GM21367 (cell line): Measurements from ENCODE around the gene BOD1L1.
A peak's percentile ranks its signal among the peaks of the same experiment; 100 is the strongest.

Source experiments
- ATAC-seq: cut with Tn5 transposase; IDR thresholded peaks from one replicate; pipeline ENCODE4 v1.9.1; 2021; ENCODE audit not compliant: unreplicated experiment

BOD1L1 gene

DNA sequence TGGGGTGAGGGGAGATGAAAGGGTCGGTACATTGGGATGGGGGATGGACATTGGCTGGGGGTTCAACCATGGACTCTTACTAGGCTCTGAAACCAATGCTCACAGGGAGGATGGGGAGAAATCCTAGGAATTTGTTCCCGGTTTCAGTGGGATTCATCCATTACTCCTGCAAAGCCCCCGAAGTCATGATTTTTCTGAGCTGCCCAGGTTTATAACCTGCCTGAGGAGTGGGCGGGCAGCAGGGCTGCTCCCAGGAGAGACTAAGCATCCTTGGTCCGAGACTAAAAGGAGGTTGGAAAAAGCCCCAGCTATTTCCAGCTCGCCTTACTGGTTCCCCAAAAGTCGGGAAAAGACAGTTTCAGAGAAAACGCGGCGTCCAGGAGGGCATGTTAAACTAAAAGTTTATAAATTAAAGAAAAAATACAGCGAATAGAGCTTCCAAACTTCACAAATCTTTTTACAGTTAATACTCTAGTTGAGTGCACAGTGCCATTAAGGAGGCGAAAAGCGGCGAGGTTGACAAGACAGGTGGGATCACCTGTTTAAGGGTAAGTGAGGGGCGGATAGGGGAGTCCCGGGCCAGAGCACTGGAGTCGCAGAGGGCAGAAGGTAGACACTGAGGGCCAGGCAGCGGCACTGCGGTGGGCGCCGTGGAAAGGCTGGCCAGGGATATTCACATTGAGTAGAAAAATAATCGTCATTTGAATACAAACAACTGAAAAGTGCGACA, 86.9 kb downstream of the BOD1L1 start:
- ATAC-seq, result no peak

DNA sequence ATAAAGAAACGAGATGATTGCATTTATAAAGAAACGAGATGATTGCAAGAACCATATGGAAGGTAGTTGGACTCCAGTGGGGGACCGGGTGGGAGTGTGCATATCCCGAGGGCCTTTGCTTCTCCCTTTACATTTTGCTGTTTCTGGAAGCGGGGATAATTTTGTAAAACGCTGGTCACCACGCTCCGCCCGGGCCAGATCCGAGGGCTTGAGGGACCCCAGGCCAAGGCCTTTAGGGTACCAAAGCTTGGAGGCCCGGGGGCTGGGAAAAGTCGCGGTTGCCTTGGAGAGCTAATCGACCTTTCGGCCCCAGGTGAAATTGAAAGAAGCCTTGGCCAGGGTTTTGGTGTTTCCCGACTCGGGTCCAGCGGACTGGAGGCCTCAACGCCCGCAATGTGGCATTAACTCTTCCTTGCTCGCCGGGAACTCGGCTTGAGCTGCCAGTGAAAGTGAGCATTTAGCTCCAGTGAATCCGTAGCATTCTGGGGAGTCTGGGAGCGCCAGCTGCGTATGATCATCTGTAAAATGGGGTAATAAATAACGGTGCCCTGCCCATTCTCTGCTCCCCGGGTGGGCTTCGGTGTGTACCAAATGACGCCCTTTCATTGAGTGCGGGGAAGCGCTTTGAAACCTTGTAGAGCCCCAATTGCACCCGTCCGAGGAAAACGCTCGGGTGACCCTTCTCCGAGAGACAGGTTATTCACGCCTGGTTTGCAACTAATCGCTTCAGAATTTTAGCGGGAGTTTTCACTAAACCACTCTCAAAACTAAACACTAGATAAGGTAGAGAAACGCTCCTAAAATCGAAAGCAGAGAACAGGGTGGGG, 87.7 kb downstream of the BOD1L1 start:
- no peak for ATAC-seq

DNA sequence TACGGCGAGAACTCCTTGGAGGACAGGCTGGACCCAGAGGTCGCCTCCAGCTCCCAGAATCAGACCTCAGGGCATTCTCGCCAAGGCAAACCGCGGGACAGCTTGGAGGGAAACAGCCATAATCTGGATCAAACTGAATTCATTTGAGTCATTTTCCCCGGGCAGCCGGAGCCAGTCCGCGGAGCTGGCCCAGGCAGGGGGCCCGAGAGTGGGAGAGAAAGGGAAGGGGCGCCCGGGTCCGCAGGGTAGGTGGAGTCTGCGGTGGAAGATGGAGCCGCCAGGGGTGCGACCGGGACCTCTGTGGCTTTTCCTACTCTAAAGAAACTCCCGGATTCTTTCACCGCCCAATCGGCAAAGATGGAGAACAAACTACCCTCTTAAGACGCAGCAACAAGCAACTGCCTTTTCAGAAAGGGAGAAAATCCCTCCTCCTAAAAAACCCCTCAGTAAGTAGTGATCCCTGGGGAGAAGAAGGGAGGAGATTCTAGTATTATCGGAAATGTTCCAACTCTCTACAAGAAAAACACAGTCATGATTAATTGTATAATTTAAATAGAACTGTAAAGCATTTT, 88.4 kb downstream of the BOD1L1 start:
- no peak for ATAC-seq

DNA sequence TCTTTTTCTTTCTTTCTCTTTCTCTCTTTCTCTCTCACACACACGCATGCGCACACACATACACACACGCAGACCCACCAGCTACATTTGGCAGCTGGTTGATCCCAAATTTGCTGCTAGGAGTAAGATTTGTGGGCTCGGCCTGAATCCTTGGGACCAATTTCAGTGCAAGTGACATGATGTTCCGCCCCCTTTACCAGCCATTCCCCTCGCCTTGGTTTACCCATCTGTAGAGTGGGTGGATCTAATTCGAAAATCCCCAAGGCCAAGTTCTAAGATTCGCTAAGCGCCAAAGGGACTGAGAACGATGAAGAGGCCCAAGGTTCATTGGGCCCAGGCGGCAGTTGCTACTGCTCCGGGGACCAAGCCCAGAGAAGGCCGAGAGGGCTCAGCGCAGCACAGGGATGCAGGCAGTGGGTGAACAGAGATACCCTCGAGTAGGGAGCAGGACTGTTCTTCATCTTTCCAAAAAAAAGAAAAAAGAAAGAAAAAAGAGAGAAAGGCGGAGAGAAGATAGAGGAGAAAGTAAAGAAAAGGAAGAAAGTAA, 89.0 kb downstream of the BOD1L1 start:
- no peak for ATAC-seq

GRCh38 chr4:13537832-13538177, 89.7 kb downstream of the BOD1L1 start:
- no peak for ATAC-seq

DNA sequence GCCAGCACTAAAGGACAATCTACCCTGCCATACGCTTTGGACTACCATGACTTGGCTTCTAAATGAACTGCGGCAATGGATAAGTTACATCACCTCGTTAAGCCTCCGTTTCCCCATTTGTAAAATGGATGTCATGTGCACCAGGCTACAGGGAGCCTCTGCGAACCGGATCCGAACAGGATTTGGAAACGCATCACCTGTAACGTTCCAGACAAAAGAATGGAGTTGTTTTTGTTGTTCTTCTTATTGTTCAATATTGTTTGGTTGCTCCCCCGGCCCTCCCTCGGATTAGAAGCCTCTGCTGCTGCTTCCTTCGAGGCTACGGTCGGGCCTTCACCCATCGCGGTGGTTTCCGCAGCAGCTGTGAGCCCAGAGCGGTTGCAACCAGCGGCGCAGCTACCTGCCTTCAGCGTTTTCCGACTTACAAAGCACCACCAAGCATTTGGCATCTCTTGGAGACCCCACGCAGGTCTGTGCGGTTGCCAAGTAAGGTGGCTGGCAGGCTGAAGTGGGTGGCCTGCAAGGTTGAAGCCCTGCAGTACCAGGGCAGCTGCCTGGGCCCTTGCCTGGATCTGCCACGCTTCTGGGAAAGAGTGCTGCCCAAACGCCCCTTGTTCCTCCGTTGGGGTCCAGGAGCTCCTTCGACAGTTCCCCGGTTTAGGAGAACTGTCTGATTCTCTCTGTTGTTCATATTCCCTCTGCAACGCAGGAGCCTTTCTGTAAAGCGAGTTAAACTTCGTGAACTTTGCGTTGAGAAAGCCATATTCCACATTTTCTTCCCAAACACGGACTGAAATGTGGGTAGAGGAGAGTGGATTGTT, 90.3 kb downstream of the BOD1L1 start:
- no peak for ATAC-seq

DNA sequence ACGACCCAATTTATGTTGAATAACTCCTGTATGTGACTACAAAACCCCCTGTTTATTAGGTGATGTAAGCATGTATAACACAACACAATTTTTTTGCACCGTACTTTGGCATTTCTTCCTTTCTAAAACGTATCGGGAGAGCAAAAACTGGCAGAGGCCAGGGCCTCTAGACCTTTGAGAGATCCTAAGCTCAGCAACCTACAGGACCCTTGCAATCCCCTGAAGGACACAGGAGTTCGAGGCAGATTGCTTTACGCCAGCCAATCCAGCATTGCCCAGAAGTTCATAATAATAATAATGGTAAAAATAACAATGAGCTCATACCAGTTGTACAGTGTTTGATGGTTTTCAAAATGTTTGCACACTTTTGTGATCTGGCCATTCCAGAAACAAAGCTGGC, 90.9 kb downstream of the BOD1L1 start:
- no peak for ATAC-seq

GRCh38 chr4:13535708-13536361, 91.7 kb downstream of the BOD1L1 start:
- ATAC-seq, result no peak

DNA sequence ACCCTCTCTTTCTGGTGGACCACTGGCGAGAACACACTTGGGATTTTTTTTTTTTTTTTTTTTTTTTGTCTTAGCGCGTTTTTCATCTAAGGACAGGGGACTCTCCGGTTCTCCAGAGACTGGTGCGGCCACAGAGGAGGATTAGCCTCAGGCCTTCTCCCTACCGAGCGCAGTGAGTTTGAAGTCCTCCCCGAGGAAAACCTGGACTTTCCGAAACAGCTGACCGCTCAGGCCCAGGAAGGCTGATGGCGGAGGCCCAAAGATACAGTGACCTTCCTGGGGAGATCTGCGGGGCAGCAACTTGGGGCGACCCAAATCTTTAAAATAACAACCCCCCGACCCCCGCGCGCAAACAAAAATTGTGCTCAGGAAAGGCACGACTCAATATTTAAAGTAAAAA, 92.4 kb downstream of the BOD1L1 start:
- ATAC-seq, result no peak

GRCh38 chr4:13534344-13535063, 93.0 kb downstream of the BOD1L1 start:
- ATAC-seq, result no peak

DNA sequence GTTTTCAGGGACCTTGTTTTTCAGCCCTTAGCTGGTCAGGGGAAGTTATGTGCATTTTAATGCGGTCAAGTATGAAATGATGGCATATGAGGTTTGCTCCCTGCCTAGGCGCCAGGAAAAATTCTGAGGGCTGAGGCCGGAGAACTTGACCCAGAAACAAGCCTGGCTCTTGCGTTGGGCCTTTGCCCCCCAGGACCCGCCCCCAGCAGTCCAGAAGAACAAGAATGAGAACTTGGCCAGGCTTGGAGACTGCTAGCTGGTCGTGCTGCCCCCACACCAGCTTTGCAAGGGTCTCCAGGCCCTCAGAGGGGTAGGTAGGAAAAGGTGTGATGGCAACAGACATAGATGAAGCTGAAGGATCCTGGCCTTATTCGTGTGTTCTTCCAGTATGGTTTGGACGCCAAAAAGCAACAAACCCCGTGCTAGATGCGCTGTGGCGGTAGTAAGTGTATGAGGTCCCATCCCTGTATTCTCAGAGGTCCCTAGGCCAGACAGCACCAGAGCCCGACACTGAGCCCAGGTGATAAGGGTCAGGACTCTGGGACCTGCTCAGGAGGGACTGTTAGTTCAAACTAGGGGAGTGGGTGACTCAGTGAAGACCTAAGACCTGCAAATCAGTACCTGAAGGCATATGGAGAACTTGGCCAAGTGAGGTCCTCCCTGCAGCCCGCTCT, 93.7 kb downstream of the BOD1L1 start:
- ATAC-seq, result no peak

DNA sequence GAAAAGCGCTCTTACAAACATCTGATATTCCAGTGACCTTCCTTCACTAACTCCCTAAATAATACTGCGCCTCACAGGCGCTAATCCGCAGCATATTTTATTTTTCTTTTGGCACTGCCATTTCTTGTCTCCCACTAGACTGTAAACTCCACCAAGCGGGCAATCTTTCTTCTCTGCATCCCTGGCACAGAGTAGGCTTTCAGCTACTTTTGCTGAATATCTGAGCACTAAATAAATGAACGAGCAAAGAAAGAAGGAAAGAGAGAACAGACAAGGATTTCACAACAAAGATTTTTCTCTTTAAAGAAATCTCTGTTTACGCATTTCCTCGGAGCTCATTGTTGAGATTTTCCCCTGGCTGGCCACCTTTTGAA, 95.9 kb downstream of the BOD1L1 start:
- no peak for ATAC-seq

DNA sequence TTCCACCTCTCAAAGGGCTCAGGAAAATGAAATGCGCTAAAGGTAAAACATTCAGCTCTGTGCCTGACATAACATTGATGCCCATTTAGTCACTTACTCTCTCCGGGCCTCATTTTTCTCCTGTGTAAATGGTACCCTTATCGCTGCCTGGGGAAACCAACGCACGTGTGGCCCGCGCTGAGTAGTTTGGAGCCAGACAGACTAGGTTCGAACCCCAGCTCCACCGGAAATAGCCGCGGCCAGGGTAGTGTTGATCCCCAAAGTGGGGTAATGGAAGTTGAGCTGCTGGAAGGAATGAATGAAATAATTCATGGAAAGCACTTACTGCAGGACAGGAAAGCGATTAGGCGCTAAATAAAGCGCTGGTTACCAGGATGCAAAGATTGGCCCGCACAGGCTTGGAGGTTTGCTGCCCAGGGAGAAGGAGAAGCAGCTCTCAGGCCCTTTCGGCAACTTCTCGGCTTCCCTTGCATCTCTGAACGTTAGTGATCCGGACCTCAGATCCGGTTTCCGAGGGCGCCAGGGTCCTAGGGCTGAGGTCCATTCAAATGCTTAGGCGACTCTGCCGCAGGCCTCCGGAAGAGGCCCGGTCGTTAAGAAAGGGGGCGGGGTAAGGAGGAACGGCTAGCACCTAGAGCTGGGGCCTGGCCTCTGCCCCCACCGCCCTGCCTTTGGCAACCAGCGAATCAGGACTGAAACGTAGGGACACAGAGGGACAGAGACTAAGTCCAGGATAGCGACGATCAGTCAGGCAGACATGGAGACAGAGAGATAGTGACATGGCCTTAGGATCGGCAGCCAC, 96.5 kb downstream of the BOD1L1 start:
- ATAC-seq, result no peak

DNA sequence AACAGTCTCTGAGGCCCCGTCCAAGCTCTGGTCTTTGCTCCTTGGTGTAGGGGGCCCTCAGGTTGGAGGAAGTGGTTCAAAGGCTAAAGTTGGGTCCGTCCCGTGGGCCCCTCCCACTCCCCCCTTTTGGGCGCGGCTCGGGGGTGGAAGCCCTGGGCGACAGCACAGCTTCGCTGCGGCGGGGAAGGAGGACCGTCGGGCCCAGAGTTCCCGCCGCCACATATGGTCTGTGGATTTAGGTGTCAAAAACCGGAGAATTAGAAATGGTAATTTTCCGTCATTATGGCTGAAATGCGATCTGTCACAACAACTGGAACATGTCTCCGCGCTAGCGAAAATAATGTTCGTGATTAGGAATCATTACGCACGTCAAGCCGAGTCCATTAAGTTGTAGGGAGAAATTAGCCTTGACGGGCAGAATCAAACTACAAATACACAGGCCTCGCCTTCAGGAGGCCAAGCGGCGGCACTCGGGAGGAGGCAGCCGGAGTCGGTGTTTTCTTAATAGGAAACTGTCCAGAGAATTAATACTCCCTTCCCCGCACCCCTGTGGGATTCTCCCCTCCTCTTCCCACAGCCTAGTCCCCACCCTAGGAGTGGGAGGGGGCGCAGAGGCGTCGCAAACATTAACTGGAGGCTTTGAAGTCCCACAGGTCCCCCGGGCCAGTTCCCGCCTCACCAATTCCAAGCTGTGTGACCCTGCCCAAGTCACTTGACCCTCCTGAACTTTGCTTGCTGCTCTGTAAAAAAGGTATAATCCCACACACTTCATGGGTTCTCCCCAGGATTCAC, 98.2 kb downstream of the BOD1L1 start:
- no peak for ATAC-seq

GRCh38 chr4:13528821-13529127, 98.8 kb downstream of the BOD1L1 start:
- ATAC-seq, result no peak

- ATAC-seq, result peak; percentile 84
These were observed 99.3 kb downstream of the BOD1L1 start for GRCh38 chr4:13527981-13528820.
